Kidney (tissue), 14 donors: ENCODE measurements around the gene CABP4. TPM values are rescaled to one million over a fixed set of nuclear protein-coding genes. Genes with fewer than 3 reads are reported as not detected.

Experiments used
- DNase-seq, 5 donors: peaks; one replicate each; pipeline ENCODE4 v3.0.0-alpha.2; 2013 to 2020
- FAIRE-seq: peaks from 2 replicates; lab custom pipeline; 2012; peaks lifted over from hg19 to GRCh38; lab: Jason Lieb, UNC
- H3K27ac ChIP-seq, 2 donors: one replicate each; pipeline ENCODE4 v1.7.0; 2013; ENCODE audit warnings: low read depth in 2 of 2, low read length in 2 of 2, inconsistent platforms in 1 of 2
- H3K27me3 ChIP-seq: one replicate; pipeline ENCODE4 v1.7.1; 2013; ENCODE audit warnings: low read length, inconsistent platforms; ENCODE audit not compliant: control insufficient read depth, insufficient read depth
- H3K36me3 ChIP-seq, 3 donors: one replicate each; pipeline versions ENCODE4 v1.7.0 to v1.7.1; 2013; ENCODE audit warnings: low read length in 3 of 3, control low read depth in 1 of 3, inconsistent platforms in 1 of 3; ENCODE audit not compliant: insufficient read depth in 3 of 3, control insufficient read depth in 2 of 3
- H3K4me1 ChIP-seq, 3 donors: one replicate each; pipeline versions ENCODE4 v1.7.0 to v1.7.1; 2013; ENCODE audit warnings: low read length in 3 of 3, inconsistent platforms in 1 of 3, low read depth in 1 of 3; ENCODE audit not compliant: control insufficient read depth in 2 of 3, insufficient read depth in 2 of 3
- H3K4me3 ChIP-seq, 3 donors: one replicate each; pipeline versions ENCODE4 v1.7.0 to v1.8.1; 2013; ENCODE audit warnings: low read length in 3 of 3, control low read depth in 1 of 3, inconsistent platforms in 1 of 3
- H3K9ac ChIP-seq, 3 donors: one replicate each; pipeline versions ENCODE4 v1.7.0 to v1.7.1; 2013; ENCODE audit warnings: low read length in 3 of 3, control low read depth in 1 of 3, inconsistent platforms in 1 of 3
- H3K9me3 ChIP-seq, 3 donors: one replicate each; pipeline versions ENCODE4 v1.7.0 to v1.7.1; 2013; ENCODE audit warnings: low read length in 3 of 3, control low read depth in 1 of 3, inconsistent platforms in 1 of 3; ENCODE audit not compliant: control insufficient read depth in 2 of 3, insufficient read depth in 1 of 3
- CTCF ChIP-seq: IDR thresholded peaks from 3 replicates; pipeline ENCODE4 v1.5.1; 2012; ENCODE audit warnings: mild to moderate bottlenecking, moderate library complexity, borderline replicate concordance; ENCODE audit not compliant: insufficient read depth; ENCODE audit errors: extremely low read depth
- intact Hi-C: fragments of 100-400 bp; cut with DNase I; formaldehyde crosslinking; loops from one replicate; pipeline ENCODE4 v1.11.1; 2022
- polyA plus RNA-seq: library from polyadenylated mRNA; stranded (reverse); fragments of 350-450 nt; fragmentation: Illumina TruSeq; extraction: RNeasy Lipid Tissue Mini Kit (QIAGEN cat#74804); gene quantifications from one replicate; pipeline ENCODE4 v1.2.3, GENCODE V29; 2014; ENCODE audit warnings: low read depth, low replicate concordance; ENCODE audit not compliant: insufficient read depth
- total RNA-seq: library from RNA; stranded (reverse); fragmentation: NEBNext Ultra II Directional; extraction: Animal tissue kit (Norgen Biotek cat#: 25700); gene quantifications from one replicate; pipeline ENCODE4 v1.2.1, GENCODE V29; 2021
- donor health status: control.
- donor health status: control.
- donor health status: control.
- donor health status: control.
- donor health status: control.
- donor health status: DM: yes; HTN: yes; CAD: no.
- donor health status: Normal renal cell carcinoma (clear cell type).

CABP4 gene
- total and polyA plus RNA-seq, 2 donors from 2014 or later: 0.49 to 3.1 TPM

- Histone ChIP-seq H3K27me3 (no peaks in the 10 kb centered on the region), H3K27ac (peak within 1 kb of the TSS; percentile 88), H3K4me1 (peaks cover 0 to 21% (median 8%) of the 10 kb centered on the region in 3 donors), H3K9me3 (no peaks in the 10 kb centered on the region), H3K36me3 (no peaks in the 10 kb centered on the region), H3K9ac (peak within 1 kb of the TSS; percentile 59 to 96 (median 84)), H3K4me3 (peak within 1 kb of the TSS; percentile 74 to 84 (median 75))
- TF ChIP-seq CTCF: peak; percentile 54
- DNase-seq: peak; percentile 94 to 98 (median 97)
- FAIRE-seq: no peak
- intact Hi-C loops: no loop called here
Measured at GRCh38 chr11:67468759-67469507, 13.8 kb downstream of the CABP4 start, which contains the start of gene TMEM134. TSS of gene TMEM134 (minus strand) at chr11:67469251. CDS start at chr11:67469192, 59 bp downstream.

GRCh38 chr11:67469508-67469811 lies 14.3 kb downstream of the CABP4 start:
- H3K9ac ChIP-seq: peak overlapping the region; percentile 59 to 85 (median 84)
- H3K4me1 ChIP-seq: peaks cover 0 to 17% (median 4%) of the 10 kb centered on the region in 3 donors
- H3K9me3 ChIP-seq: no peaks in the 10 kb centered on the region
- H3K27me3 ChIP-seq: no peaks in the 10 kb centered on the region
- DNase-seq (no peak), FAIRE-seq (no peak)
- intact Hi-C loops: no loop called here
- H3K36me3 ChIP-seq: no peaks in the 10 kb centered on the region
- no peak for TF ChIP-seq CTCF
- peak overlapping the region; percentile 74 to 84 (median 75) for H3K4me3 ChIP-seq
- peak overlapping the region; percentile 84 to 88 for H3K27ac ChIP-seq

- no peaks in the 10 kb centered on the region for H3K9me3 ChIP-seq
- no peak overlapping the region for H3K27ac ChIP-seq
- peaks cover 0 to 14% (median 4%) of the 10 kb centered on the region in 3 donors for H3K4me1 ChIP-seq
- H3K27me3 ChIP-seq: no peaks in the 10 kb centered on the region
- TF ChIP-seq CTCF: no peak
- H3K4me3 ChIP-seq: no peak overlapping the region
- no peaks in the 10 kb centered on the region for H3K36me3 ChIP-seq
- DNase-seq: no peak
- intact Hi-C loops: no loop called here
- no peak overlapping the region for H3K9ac ChIP-seq
- FAIRE-seq: no peak
Measured at GRCh38 chr11:67470337-67471002, 15.3 kb downstream of the CABP4 start.
